ENCODE results near the gene RUNX2.

DNA sequence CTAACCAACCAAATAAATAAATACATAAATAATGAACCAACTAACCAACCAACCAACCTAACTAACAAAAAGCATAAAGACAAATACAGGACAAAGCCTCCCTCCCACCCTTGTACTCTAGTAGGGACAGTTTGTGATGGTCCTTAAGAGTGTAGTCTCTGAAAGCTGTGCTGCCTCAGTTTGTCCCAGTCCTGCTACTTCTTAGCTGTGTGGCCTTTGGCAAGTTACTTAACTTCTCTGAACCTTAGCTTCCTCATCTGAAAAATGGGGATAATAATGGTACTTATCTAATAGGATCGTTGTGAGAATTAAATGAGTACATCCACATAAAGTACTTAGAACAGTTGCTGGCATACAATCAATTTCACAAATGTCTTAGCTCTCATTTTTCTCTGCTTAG, 282.2 kb downstream of the RUNX2 start:
- no peak for TF ChIP-seq RAD21 (IDR thresholded peaks at IDR 0.05; ENCODE audit: low read length)
- TF ChIP-seq ELF1 (IDR thresholded peaks at IDR 0.05): no peak
- TF ChIP-seq YY1 (IDR thresholded peaks at IDR 0.05; ENCODE audit: low read depth): no peak
- TF ChIP-seq, protein P1, sequence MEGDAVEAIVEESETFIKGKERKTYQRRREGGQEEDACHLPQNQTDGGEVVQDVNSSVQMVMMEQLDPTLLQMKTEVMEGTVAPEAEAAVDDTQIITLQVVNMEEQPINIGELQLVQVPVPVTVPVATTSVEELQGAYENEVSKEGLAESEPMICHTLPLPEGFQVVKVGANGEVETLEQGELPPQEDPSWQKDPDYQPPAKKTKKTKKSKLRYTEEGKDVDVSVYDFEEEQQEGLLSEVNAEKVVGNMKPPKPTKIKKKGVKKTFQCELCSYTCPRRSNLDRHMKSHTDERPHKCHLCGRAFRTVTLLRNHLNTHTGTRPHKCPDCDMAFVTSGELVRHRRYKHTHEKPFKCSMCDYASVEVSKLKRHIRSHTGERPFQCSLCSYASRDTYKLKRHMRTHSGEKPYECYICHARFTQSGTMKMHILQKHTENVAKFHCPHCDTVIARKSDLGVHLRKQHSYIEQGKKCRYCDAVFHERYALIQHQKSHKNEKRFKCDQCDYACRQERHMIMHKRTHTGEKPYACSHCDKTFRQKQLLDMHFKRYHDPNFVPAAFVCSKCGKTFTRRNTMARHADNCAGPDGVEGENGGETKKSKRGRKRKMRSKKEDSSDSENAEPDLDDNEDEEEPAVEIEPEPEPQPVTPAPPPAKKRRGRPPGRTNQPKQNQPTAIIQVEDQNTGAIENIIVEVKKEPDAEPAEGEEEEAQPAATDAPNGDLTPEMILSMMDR (IDR thresholded peaks at IDR 0.05): no peak
- TF ChIP-seq FOXJ3 (CRISPR knock-in tag; IDR thresholded peaks at IDR 0.05): no peak
- TF ChIP-seq NRF1 (IDR thresholded peaks at IDR 0.05; ENCODE audit: low read depth, low read length): no peak
- TF ChIP-seq, protein P2, sequence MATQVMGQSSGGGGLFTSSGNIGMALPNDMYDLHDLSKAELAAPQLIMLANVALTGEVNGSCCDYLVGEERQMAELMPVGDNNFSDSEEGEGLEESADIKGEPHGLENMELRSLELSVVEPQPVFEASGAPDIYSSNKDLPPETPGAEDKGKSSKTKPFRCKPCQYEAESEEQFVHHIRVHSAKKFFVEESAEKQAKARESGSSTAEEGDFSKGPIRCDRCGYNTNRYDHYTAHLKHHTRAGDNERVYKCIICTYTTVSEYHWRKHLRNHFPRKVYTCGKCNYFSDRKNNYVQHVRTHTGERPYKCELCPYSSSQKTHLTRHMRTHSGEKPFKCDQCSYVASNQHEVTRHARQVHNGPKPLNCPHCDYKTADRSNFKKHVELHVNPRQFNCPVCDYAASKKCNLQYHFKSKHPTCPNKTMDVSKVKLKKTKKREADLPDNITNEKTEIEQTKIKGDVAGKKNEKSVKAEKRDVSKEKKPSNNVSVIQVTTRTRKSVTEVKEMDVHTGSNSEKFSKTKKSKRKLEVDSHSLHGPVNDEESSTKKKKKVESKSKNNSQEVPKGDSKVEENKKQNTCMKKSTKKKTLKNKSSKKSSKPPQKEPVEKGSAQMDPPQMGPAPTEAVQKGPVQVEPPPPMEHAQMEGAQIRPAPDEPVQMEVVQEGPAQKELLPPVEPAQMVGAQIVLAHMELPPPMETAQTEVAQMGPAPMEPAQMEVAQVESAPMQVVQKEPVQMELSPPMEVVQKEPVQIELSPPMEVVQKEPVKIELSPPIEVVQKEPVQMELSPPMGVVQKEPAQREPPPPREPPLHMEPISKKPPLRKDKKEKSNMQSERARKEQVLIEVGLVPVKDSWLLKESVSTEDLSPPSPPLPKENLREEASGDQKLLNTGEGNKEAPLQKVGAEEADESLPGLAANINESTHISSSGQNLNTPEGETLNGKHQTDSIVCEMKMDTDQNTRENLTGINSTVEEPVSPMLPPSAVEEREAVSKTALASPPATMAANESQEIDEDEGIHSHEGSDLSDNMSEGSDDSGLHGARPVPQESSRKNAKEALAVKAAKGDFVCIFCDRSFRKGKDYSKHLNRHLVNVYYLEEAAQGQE (IDR thresholded peaks at IDR 0.05; ENCODE audit: low read depth, low read length): no peak
- no peak for TF ChIP-seq RFX5 (IDR thresholded peaks at IDR 0.05; ENCODE audit: low read length)
